ENCODE results near the gene WSB2. TPM values are rescaled to one million over a fixed set of nuclear protein-coding genes. Genes with fewer than 3 reads are reported as not detected.

Gene WSB2
- total and polyA plus RNA-seq, 4 donors: 20.4 to 41.7 (median 28.3) TPM

GRCh38 chr12:118103201-118103600 lies 42.2 kb upstream of the WSB2 start:
- WGBS: under 1% methylated on average over 32 of the region's 32 CpGs
- peaks cover 0 to 15% (median 5%) of the 10 kb centered on the region in 4 donors for H3K4me1 ChIP-seq (ENCODE audit: control insufficient read depth in 4 of 4, insufficient read depth in 4 of 4, low read length in 3 of 4)
- H3K4me3 ChIP-seq (ENCODE audit: low read depth in 1 of 3, low read length in 3 of 3): peak overlapping the region; percentile 51 to 83 (median 79)
- TF ChIP-seq EGR1 (IDR thresholded peaks at IDR 0.05; ENCODE audit: low read depth in 2 of 2): no peak
- TF ChIP-seq MAX (IDR thresholded peaks at IDR 0.05): no peak
- TF ChIP-seq, protein P1, sequence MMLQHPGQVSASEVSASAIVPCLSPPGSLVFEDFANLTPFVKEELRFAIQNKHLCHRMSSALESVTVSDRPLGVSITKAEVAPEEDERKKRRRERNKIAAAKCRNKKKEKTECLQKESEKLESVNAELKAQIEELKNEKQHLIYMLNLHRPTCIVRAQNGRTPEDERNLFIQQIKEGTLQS (IDR thresholded peaks at IDR 0.05): no peak
- peak; percentile 34 for DNase-seq (ENCODE audit: low spot score)
- H3K9ac ChIP-seq (ENCODE audit: low read depth in 1 of 2, low read length in 2 of 2): peak overlapping the region in 1 of 2 donors; percentile 74
- peaks cover 0 to 1% (median 0%) of the 10 kb centered on the region in 4 donors for H3K36me3 ChIP-seq (ENCODE audit: control insufficient read depth in 4 of 4, insufficient read depth in 3 of 4, low read depth in 1 of 4, low read length in 3 of 4)
- no peaks in the 10 kb centered on the region for H3K27me3 ChIP-seq (ENCODE audit: control insufficient read depth in 4 of 4, insufficient read depth in 4 of 4, low read length in 3 of 4)
- H3K27ac ChIP-seq (ENCODE audit: low read depth in 1 of 2, low read length in 2 of 2): peak overlapping the region; percentile 54 to 69
- no peaks in the 10 kb centered on the region for H3K9me3 ChIP-seq (ENCODE audit: control insufficient read depth in 4 of 4, low read length in 3 of 4)

DNA sequence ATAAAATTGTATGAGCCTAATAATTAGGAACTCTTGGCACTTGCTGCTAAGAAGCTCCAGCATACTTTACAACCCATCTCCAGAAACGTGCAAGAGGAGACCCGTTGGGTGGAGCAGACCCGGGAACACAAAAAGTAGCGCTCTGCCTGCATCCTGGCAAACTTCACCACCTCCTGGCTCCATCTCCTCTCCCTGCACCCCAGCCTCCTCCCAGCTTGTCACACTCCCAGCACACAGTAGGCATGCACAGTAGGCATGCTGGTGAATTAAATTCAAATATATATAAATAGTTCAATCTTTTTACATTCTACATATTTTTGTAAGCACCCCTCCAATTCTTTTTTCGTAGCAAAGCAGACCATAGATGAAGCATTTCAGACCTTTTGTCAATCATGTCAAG lies 41.6 kb upstream of the WSB2 start:
- Histone ChIP-seq H3K36me3 (ENCODE audit: control insufficient read depth in 4 of 4, insufficient read depth in 3 of 4, low read depth in 1 of 4, low read length in 3 of 4) (no peaks in the 10 kb centered on the region), H3K27me3 (ENCODE audit: control insufficient read depth in 4 of 4, insufficient read depth in 4 of 4, low read length in 3 of 4) (no peaks in the 10 kb centered on the region), H3K4me3 (ENCODE audit: low read depth in 1 of 3, low read length in 3 of 3) (peak overlapping the region in 1 of 3 donors; percentile 83), H3K27ac (ENCODE audit: low read depth in 1 of 2, low read length in 2 of 2) (no peak overlapping the region), H3K9ac (ENCODE audit: low read depth in 1 of 2, low read length in 2 of 2) (no peak overlapping the region), H3K9me3 (ENCODE audit: control insufficient read depth in 4 of 4, low read length in 3 of 4) (no peaks in the 10 kb centered on the region), H3K4me1 (ENCODE audit: control insufficient read depth in 4 of 4, insufficient read depth in 4 of 4, low read length in 3 of 4) (peaks cover 0 to 15% (median 5%) of the 10 kb centered on the region in 4 donors)
- DNase-seq (ENCODE audit: low spot score): no peak
- TF ChIP-seq RXRA (IDR thresholded peaks at IDR 0.05) (no peak), FOXA1 (IDR thresholded peaks at IDR 0.05) (no peak), TAF1 (conservative IDR thresholded peaks at IDR 0.05) (no peak), NR2F2 (IDR thresholded peaks at IDR 0.05) (no peak)
- WGBS: 52% methylated on average over 5 of the region's 5 CpGs

DNA sequence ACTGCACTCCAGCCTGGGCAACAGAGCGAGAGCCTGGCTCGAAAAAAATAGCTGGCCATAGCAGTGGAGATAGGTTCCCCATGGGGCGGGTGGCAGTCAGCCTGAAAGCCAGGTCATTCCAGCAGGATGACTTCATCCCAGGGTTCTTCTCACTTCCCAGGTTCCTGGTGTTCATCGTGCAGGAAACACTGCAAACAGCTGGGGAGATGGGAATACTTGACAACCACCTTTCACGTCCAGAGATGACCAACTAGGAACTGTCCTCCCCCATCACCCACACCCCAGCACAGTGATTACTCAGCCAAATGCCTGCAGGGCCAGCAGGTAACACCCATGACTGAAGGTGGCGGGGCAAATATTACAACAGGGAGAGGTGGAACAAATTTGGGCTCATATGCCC lies 41.1 kb upstream of the WSB2 start:
- no peaks in the 10 kb centered on the region for H3K36me3 ChIP-seq (ENCODE audit: control insufficient read depth in 4 of 4, insufficient read depth in 3 of 4, low read depth in 1 of 4, low read length in 3 of 4)
- peaks cover 0 to 15% (median 5%) of the 10 kb centered on the region in 4 donors for H3K4me1 ChIP-seq (ENCODE audit: control insufficient read depth in 4 of 4, insufficient read depth in 4 of 4, low read length in 3 of 4)
- H3K4me3 ChIP-seq (ENCODE audit: low read depth in 1 of 3, low read length in 3 of 3): no peak overlapping the region
- H3K9me3 ChIP-seq (ENCODE audit: control insufficient read depth in 4 of 4, low read length in 3 of 4): no peaks in the 10 kb centered on the region
- TF ChIP-seq FOXA2 (IDR thresholded peaks at IDR 0.05): no peak
- no peak for TF ChIP-seq RAD21 (IDR thresholded peaks at IDR 0.05)
- TF ChIP-seq YY1 (IDR thresholded peaks at IDR 0.05): no peak
- H3K9ac ChIP-seq (ENCODE audit: low read depth in 1 of 2, low read length in 2 of 2): no peak overlapping the region
- H3K27ac ChIP-seq (ENCODE audit: low read depth in 1 of 2, low read length in 2 of 2): no peak overlapping the region
- no peaks in the 10 kb centered on the region for H3K27me3 ChIP-seq (ENCODE audit: control insufficient read depth in 4 of 4, insufficient read depth in 4 of 4, low read length in 3 of 4)
- no peak for DNase-seq (ENCODE audit: low spot score)
- 76% methylated on average over 6 of the region's 6 CpGs for WGBS

DNA sequence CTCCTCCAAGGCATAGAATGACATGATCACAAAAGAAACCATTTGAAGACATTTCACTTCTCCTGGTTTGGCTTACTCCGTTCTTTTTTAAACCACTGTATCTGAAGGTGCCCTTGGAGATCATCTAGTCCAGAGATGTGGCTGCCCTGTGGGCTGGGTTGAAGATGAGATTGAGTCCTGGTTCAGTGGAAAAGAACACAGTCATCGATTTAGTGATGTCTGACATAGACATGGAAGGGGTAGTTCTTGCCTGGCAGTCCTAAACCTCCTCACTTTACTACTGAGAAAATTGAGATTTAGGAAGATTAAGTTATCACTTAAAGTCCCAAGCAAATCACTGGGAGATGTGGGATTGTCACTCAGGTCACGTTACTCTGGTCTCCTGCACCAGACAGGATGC lies 40.1 kb upstream of the WSB2 start:
- DNase-seq (ENCODE audit: low spot score): no peak
- Histone ChIP-seq H3K9ac (ENCODE audit: low read depth in 1 of 2, low read length in 2 of 2) (no peak overlapping the region), H3K4me1 (ENCODE audit: control insufficient read depth in 4 of 4, insufficient read depth in 4 of 4, low read length in 3 of 4) (peaks cover 0 to 15% (median 5%) of the 10 kb centered on the region in 4 donors), H3K4me3 (ENCODE audit: low read depth in 1 of 3, low read length in 3 of 3) (no peak overlapping the region), H3K36me3 (ENCODE audit: control insufficient read depth in 4 of 4, insufficient read depth in 3 of 4, low read depth in 1 of 4, low read length in 3 of 4) (no peaks in the 10 kb centered on the region), H3K27me3 (ENCODE audit: control insufficient read depth in 4 of 4, insufficient read depth in 4 of 4, low read length in 3 of 4) (no peaks in the 10 kb centered on the region), H3K27ac (ENCODE audit: low read depth in 1 of 2, low read length in 2 of 2) (no peak overlapping the region), H3K9me3 (ENCODE audit: control insufficient read depth in 4 of 4, low read length in 3 of 4) (no peaks in the 10 kb centered on the region)
- TF ChIP-seq JUND (IDR thresholded peaks at IDR 0.05): no peak
- TF ChIP-seq FOXA1 (IDR thresholded peaks at IDR 0.05): no peak
- TF ChIP-seq, protein P1 (IDR thresholded peaks at IDR 0.05): no peak
- TF ChIP-seq RAD21 (IDR thresholded peaks at IDR 0.05): no peak
- no peak for TF ChIP-seq RXRA (IDR thresholded peaks at IDR 0.05)
- WGBS: 95% methylated on average over 3 of the region's 3 CpGs

All from liver (tissue), 9 donors.